ENCODE results near the gene APOA4. TPM values are rescaled to one million over a fixed set of nuclear protein-coding genes. Genes with fewer than 3 reads are reported as not detected.

APOA4 gene
- total and polyA plus RNA-seq, 2 of the 13 experiments (the other 11 are each of a cell fraction or from before 2014, with no cell fraction given) = 3.8 to 7.2 TPM

DNA sequence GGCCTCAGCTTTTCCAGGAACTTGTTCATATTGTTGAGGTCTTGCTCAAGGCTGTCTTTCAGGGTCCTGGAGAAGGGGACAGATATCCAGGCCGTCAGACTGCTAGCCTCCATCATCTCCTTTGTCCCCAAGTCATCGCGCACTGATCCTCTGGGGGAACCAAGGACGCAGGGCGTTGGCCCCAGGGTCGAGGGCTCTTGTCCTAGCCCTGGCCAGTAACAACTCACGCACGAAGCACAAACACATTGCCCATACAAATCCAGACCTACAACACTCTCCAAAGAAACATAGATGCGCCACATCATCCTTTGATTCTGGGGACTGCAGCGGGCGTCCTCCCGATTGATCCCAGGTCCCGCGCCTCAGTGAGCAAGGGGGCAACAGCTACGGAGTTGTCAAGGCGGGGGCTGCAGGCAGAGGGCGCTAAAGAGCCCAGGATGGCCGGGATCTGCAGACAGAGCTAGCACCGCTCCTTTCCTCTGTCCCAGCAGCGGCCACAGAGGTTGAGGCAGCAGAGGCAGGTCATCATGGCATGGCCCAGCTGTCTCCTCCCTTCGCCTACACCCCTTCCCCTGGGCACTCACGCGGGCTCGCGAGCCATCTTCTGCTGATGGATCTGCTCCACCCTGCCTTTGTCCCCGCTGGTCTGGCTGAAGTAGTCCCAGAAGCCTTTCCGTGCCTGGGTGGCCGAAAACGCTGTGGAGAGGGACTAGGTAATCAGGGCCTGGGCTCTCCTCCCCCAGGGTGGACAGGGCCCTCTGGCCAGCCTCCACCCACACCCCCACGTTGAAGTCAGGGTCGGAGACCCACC lies 31.9 kb downstream of the APOA4 start (continued):
- TF ChIP-seq HMG20A (CRISPR knock-in tag; IDR thresholded peaks at IDR 0.05; ENCODE audit: borderline replicate concordance) (no peak), HCFC1 (IDR thresholded peaks at IDR 0.05; ENCODE audit: low read depth, low read length) (no peak), HDAC6 (IDR thresholded peaks at IDR 0.05; ENCODE audit: low read depth, low read length) (no peak), ZNF556 (CRISPR knock-in tag; IDR thresholded peaks at IDR 0.05; ENCODE audit: borderline replicate concordance) (peak; percentile 47; the same call in 1 of the 2 replicates), ZNF224 (CRISPR knock-in tag; IDR thresholded peaks at IDR 0.05) (no peak), ZNF652 (CRISPR knock-in tag; IDR thresholded peaks at IDR 0.05; ENCODE audit: borderline replicate concordance, low read depth) (no peak), NFKB2 (CRISPR knock-in tag; IDR thresholded peaks at IDR 0.05; ENCODE audit: borderline replicate concordance) (0 out of 2 replicates have a peak, but pooled peaks have one; percentile 30), KLF6 (CRISPR knock-in tag; IDR thresholded peaks at IDR 0.05) (peak; percentile 83; the same call in 1 of the 2 replicates), ZNF577 (CRISPR knock-in tag; IDR thresholded peaks at IDR 0.05; ENCODE audit: borderline replicate concordance, low read depth) (no peak), TAF15 (IDR thresholded peaks at IDR 0.05; ENCODE audit: low read depth, low read length, poor library complexity, severe bottlenecking) (no peak), ZZZ3 (CRISPR knock-in tag; IDR thresholded peaks at IDR 0.05; ENCODE audit: borderline replicate concordance) (no peak), ZKSCAN1 (IDR thresholded peaks at IDR 0.05; ENCODE audit: low read length) (no peak), REXO4 (CRISPR knock-in tag; IDR thresholded peaks at IDR 0.05; ENCODE audit: borderline replicate concordance) (no peak)
- TF ChIP-seq, protein P1, sequence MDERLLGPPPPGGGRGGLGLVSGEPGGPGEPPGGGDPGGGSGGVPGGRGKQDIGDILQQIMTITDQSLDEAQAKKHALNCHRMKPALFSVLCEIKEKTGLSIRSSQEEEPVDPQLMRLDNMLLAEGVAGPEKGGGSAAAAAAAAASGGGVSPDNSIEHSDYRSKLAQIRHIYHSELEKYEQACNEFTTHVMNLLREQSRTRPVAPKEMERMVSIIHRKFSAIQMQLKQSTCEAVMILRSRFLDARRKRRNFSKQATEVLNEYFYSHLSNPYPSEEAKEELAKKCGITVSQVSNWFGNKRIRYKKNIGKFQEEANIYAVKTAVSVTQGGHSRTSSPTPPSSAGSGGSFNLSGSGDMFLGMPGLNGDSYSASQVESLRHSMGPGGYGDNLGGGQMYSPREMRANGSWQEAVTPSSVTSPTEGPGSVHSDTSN (CRISPR knock-in tag; IDR thresholded peaks at IDR 0.05) = no peak
- TF ChIP-seq, protein P2, sequence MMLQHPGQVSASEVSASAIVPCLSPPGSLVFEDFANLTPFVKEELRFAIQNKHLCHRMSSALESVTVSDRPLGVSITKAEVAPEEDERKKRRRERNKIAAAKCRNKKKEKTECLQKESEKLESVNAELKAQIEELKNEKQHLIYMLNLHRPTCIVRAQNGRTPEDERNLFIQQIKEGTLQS (CRISPR knock-in tag; IDR thresholded peaks at IDR 0.05) = no peak
- TF ChIP-seq, protein P3, sequence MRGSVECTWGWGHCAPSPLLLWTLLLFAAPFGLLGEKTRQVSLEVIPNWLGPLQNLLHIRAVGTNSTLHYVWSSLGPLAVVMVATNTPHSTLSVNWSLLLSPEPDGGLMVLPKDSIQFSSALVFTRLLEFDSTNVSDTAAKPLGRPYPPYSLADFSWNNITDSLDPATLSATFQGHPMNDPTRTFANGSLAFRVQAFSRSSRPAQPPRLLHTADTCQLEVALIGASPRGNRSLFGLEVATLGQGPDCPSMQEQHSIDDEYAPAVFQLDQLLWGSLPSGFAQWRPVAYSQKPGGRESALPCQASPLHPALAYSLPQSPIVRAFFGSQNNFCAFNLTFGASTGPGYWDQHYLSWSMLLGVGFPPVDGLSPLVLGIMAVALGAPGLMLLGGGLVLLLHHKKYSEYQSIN (CRISPR knock-in tag; IDR thresholded peaks at IDR 0.05; ENCODE audit: borderline replicate concordance) = no peak
- TF ChIP-seq, protein P4, sequence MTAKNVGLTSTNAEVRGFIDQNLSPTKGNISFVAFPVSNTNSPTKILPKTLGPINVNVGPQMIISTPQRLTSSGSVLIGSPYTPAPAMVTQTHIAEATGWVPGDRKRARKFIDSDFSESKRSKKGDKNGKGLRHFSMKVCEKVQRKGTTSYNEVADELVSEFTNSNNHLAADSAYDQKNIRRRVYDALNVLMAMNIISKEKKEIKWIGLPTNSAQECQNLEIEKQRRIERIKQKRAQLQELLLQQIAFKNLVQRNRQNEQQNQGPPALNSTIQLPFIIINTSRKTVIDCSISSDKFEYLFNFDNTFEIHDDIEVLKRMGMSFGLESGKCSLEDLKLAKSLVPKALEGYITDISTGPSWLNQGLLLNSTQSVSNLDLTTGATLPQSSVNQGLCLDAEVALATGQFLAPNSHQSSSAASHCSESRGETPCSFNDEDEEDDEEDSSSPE (CRISPR knock-in tag; IDR thresholded peaks at IDR 0.05) = no peak
- TF ChIP-seq, protein P5, sequence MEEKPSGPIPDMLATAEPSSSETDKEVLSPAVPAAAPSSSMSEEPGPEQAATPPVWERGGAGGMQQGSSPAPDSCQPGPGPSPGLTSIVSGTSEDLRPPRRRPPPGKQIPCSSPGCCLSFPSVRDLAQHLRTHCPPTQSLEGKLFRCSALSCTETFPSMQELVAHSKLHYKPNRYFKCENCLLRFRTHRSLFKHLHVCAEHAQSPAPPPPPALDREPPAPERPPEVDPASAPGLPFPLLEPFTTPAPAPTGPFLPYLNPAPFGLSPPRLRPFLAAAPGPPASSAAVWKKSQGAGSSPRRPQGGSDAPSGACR (CRISPR knock-in tag; IDR thresholded peaks at IDR 0.05) = peak; percentile 81
- TF ChIP-seq, protein P6, sequence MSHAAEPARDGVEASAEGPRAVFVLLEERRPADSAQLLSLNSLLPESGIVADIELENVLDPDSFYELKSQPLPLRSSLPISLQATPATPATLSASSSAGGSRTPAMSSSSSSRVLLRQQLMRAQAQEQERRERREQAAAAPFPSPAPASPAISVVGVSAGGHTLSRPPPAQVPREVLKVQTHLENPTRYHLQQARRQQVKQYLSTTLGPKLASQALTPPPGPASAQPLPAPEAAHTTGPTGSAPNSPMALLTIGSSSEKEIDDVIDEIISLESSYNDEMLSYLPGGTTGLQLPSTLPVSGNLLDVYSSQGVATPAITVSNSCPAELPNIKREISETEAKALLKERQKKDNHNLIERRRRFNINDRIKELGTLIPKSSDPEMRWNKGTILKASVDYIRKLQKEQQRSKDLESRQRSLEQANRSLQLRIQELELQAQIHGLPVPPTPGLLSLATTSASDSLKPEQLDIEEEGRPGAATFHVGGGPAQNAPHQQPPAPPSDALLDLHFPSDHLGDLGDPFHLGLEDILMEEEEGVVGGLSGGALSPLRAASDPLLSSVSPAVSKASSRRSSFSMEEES (CRISPR knock-in tag; IDR thresholded peaks at IDR 0.05) = no peak
- TF ChIP-seq, protein P7, sequence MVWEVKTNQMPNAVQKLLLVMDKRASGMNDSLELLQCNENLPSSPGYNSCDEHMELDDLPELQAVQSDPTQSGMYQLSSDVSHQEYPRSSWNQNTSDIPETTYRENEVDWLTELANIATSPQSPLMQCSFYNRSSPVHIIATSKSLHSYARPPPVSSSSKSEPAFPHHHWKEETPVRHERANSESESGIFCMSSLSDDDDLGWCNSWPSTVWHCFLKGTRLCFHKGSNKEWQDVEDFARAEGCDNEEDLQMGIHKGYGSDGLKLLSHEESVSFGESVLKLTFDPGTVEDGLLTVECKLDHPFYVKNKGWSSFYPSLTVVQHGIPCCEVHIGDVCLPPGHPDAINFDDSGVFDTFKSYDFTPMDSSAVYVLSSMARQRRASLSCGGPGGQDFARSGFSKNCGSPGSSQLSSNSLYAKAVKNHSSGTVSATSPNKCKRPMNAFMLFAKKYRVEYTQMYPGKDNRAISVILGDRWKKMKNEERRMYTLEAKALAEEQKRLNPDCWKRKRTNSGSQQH (CRISPR knock-in tag; IDR thresholded peaks at IDR 0.05; ENCODE audit: low read depth) = peak; percentile 90; the same call in 1 of the 2 replicates
- TF ChIP-seq, protein P8, sequence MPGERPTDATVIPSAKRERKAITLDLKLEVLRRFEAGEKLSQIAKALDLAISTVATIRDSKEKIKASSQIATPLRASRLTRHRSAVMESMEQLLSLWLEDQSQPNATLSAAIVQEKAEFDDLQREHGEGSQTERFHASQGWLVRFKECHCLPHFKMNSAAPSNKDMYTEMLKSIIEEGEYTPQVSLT (CRISPR knock-in tag; IDR thresholded peaks at IDR 0.05; ENCODE audit: borderline replicate concordance, low read depth) = no peak

Measured in HepG2 (cell line).